Left ventricle myocardium inferior (tissue), 1 donor: ENCODE measurements around the gene CIAO1. TPM values are rescaled to one million over a fixed set of nuclear protein-coding genes. Genes with fewer than 3 reads are reported as not detected.
"Not testable (repeated sequence)": the region's sequence is repeated elsewhere in the genome, so short reads cannot be mapped to it uniquely, and the experiment has no call there.

ENCODE experiments used
- DNase-seq: peaks from one replicate; pipeline ENCODE4 v3.0.0-alpha.2; 2020
- H3K27ac ChIP-seq: fragments of 200-600 bp; replicated peaks from 2 replicates; pipeline ENCODE4 v1.8.0; 2021
- H3K27me3 ChIP-seq: fragments of 200-600 bp; 2 replicates; pipeline ENCODE4 v1.8.0; 2021; ENCODE audit warnings: low read depth
- H3K36me3 ChIP-seq: fragments of 200-600 bp; 2 replicates; pipeline ENCODE4 v1.8.0; 2021
- H3K4me1 ChIP-seq: fragments of 200-600 bp; 2 replicates; pipeline ENCODE4 v1.8.0; 2021
- H3K4me3 ChIP-seq: fragments of 200-600 bp; 2 replicates; pipeline ENCODE4 v1.8.0; 2021; ENCODE audit warnings: mild to moderate bottlenecking, moderate library complexity
- H3K9me3 ChIP-seq: fragments of 200-600 bp; replicated peaks from 2 replicates; pipeline ENCODE4 v1.8.0; 2021
- intact Hi-C: fragments of 100-400 bp; cut with micrococcal nuclease; formaldehyde crosslinking; loops from one replicate; pipeline ENCODE4 v1.11.0; 2022
- long read RNA-seq: library from polyadenylated mRNA; unstranded; transcript quantifications from one replicate; pipeline ENCODE4 v2.0.0, GENCODE V29; 2021
- total RNA-seq: library from RNA; stranded (reverse); fragmentation: NEBNext Ultra II Directional; extraction: Animal tissue kit (Norgen Biotek cat#: 25700); gene quantifications from one replicate; pipeline ENCODE4 v1.2.1, GENCODE V29; 2021
- TF ChIP-seq, protein P1 (sequence below): fragments of 200-600 bp; IDR thresholded peaks from 2 replicates; pipeline ENCODE4 v1.8.0; 2021; ENCODE audit warnings: antibody characterized with exemption, mild to moderate bottlenecking, borderline replicate concordance
- donor health status: DM: no; HTN: yes; CAD: no; lungs with severe emphysema.

CIAO1 gene
- total RNA-seq, result 68.6 TPM
- long read RNA-seq, transcript CIAO1-203 (7 exons, 1,533 nt), result major isoform, 229 of 261 reads
- long read RNA-seq, partial matches to known transcripts, result 17 of 261 reads
- long read RNA-seq, other reads (novel, unspliced or antisense), result 15 of 261 reads

DNA sequence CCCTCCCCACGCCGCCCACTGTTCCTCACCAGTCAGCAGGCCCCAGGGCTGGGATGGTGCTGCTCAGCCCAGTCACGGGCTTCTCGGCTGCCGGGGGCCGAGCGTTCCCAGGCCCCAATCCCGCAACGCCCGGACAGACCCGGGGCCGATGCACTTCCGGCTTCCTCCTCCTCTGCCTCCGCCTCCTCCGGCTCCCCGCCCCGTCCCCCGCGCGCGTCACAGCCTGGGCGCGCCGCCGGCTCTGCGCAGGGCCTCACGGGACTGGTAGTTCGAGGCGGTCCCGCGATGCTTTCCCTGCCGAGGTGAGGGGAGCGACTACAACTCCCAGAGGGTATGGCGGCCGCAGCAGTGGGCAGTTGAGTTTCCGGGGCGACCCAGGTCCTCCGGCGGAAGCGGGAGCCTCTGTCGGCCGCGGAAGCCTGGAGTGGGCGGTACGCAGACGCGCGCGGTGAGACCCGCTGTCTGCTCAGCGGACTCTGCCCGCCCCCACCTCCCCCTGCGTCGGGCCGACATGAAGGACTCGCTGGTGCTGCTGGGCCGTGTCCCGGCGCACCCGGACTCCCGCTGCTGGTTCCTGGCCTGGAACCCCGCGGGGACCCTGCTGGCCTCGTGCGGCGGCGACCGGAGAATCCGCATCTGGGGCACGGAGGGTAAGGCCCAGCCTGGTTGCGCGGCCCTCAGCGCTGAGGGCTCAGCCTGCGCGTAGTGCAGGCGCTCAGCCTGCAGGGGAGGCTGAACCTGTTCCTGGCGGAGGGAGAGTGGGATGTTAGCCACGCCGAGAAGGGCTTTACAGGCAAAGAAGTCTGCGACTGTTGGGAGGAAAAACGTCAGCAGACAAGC lies at the start of gene CIAO1, which contains the start of gene TMEM127:
Gene CIAO1, plus strand, starts transcription at position 386 of the 840 bp plus-strand sequence. Its CDS starts 126 bp downstream, at position 512.
Gene TMEM127, minus strand, starts transcription at position 158 of the 840 bp plus-strand sequence. CDS start 616 bp downstream, outside the sequence.
- H3K9me3 ChIP-seq, result no peaks in the 10 kb centered on the region
- H3K27ac ChIP-seq, result peak within 1 kb of the TSS; percentile 96
- peak; percentile 98 for DNase-seq
- intact Hi-C loops, result no loop called here
- H3K27me3 ChIP-seq, result no peaks in the 10 kb centered on the region
- H3K4me3 ChIP-seq, result peak within 1 kb of the TSS; percentile 97
- H3K36me3 ChIP-seq, result peaks cover 60% of the 10 kb centered on the region
- peaks cover 65% of the 10 kb centered on the region for H3K4me1 ChIP-seq
- TF ChIP-seq, protein P1, sequence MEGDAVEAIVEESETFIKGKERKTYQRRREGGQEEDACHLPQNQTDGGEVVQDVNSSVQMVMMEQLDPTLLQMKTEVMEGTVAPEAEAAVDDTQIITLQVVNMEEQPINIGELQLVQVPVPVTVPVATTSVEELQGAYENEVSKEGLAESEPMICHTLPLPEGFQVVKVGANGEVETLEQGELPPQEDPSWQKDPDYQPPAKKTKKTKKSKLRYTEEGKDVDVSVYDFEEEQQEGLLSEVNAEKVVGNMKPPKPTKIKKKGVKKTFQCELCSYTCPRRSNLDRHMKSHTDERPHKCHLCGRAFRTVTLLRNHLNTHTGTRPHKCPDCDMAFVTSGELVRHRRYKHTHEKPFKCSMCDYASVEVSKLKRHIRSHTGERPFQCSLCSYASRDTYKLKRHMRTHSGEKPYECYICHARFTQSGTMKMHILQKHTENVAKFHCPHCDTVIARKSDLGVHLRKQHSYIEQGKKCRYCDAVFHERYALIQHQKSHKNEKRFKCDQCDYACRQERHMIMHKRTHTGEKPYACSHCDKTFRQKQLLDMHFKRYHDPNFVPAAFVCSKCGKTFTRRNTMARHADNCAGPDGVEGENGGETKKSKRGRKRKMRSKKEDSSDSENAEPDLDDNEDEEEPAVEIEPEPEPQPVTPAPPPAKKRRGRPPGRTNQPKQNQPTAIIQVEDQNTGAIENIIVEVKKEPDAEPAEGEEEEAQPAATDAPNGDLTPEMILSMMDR, result peak; percentile 28

DNA sequence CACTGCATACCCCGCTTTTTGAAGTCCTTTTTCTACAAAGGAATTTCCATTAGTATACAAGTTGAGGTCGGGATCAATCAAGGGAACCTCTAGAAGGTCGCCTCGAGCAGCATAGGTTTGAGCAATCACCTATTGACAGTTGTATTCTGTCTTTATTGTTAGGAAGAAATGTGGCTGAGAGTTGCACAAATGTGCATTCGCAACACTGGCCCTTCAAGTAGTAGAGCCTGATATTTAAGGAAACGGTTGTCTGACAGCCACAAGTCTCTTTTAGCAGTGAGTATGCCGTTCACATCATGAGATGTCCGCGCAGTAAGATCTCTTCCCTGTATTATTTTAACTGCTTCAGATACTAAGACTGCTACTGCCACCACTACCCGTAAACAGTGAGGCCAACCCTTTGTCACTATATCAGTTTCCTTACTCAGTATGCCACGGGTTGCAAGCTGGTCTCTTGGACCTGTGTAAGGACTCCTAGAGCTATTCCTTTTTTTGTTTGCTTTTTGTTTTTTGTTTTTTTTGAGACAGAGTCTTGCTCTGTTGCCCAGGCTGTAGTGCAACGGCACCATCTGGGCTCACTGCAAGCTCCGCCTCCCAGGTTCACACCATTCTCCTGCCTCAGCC lies 47.4 kb upstream of the CIAO1 start:
- DNase-seq, result no peak
- Histone ChIP-seq H3K4me1 (no peaks in the 10 kb centered on the region), H3K4me3 (no peak overlapping the region), H3K9me3 (peaks cover 11% of the 10 kb centered on the region), H3K27ac (no peak overlapping the region), H3K36me3 (no peaks in the 10 kb centered on the region), H3K27me3 (no peaks in the 10 kb centered on the region)
- TF ChIP-seq, protein P1, result no peak
- intact Hi-C loops, result no loop called here

DNA sequence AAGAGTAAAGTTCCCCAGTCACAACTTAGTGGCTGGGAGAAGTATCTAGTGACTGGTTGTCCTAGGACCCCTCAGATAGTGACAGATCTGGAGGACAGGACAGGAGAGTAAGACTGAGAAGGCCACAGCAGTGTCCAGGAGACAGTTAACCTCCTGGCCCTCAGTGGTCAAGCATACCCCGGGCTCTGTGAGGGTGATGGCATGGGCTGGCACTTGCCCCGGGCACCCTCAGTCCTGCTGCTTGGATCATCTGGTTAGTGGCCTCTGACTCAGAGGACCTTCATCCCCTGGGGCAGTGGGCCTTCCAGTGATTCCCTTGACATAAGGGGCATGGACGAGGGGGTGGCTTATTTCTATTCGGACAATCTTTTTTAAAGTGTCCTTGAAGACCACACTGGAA lies 46.1 kb upstream of the CIAO1 start:
- DNase-seq, intact Hi-C loops: not testable (repeated sequence)

DNA sequence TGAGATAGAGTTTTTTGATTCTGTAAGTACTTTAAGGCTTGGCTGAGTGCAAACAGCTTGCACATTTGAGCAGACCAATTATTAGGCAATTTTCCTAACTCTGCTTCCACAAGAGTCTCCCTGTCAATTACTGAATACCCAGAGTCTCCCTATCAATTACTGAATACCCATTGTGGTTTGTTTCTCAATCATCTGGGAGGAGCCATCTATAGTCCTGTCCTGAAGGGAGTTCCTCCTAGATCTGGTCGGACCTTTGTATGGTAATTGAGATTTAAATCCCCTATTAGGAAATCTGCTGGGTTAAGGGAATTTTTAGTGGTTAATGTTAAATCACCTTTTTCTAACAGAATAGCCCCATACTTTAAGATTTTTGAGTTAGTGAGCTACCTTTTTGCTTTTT lies 44.9 kb upstream of the CIAO1 start:
- H3K36me3 ChIP-seq, H3K4me3 ChIP-seq, H3K4me1 ChIP-seq, intact Hi-C loops, H3K27ac ChIP-seq, H3K27me3 ChIP-seq, DNase-seq: not testable (repeated sequence)
- H3K9me3 ChIP-seq, result peaks cover 11% of the 10 kb centered on the region

More for the DNA sequence above, 46.1 kb upstream of the CIAO1 start:
- not testable (repeated sequence) for H3K4me3 ChIP-seq, H3K27me3 ChIP-seq, H3K36me3 ChIP-seq, H3K4me1 ChIP-seq, H3K27ac ChIP-seq
- peaks cover 11% of the 10 kb centered on the region for H3K9me3 ChIP-seq

DNA sequence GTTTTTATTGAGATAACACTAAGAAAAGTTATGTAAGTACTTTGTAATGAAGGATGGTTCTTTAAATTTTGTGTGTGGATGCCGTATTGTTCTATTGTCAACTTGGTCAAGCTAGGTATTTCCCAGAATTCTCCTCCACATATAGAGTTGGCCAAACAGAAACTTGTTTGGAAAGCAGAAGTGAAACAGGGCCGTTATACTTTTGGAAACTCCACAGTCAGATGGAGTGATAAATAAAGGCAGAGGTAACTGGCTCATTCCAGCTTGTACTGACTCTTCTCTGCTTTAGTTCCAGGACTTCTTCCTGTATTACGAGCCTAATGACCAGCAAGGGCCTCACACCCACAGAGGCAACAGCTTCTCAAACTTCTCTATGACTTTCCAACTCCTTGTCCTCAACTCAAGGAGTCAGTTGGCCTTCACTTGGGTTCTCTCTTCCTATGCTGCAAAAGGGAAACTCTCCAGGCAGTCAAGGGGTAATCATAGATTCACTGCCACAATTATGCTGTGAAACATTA lies 41.0 kb upstream of the CIAO1 start:
- Histone ChIP-seq H3K27ac (no peak overlapping the region), H3K9me3 (peaks cover 11% of the 10 kb centered on the region), H3K36me3 (no peaks in the 10 kb centered on the region), H3K27me3 (no peaks in the 10 kb centered on the region), H3K4me3 (no peak overlapping the region), H3K4me1 (no peaks in the 10 kb centered on the region)
- DNase-seq, result no peak
- TF ChIP-seq, protein P1, result no peak
- intact Hi-C loops, result no loop called here

DNA sequence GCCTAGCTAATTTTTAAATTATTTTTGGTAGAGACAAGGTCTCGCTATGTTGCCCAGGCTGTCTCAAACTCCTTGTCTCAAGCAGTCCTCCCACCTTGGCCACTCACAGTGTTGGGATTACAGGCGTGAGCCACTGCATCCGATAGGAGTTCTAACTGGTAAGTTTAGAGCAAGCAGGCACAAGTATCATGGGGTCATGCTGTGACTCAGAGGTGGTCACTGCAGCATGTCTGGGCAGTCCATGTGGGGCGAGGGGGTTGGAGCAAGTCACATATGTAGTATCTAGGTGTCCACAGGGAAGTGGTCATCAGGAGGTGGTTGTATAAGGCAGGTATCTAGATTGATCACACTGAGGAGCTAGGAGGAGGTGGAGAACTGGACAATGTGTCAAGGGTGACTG lies 34.7 kb upstream of the CIAO1 start:
- Histone ChIP-seq H3K27ac (no peak overlapping the region), H3K36me3 (no peaks in the 10 kb centered on the region), H3K4me1 (no peaks in the 10 kb centered on the region), H3K4me3 (no peak overlapping the region), H3K9me3 (no peaks in the 10 kb centered on the region), H3K27me3 (no peaks in the 10 kb centered on the region)
- intact Hi-C loops, result no loop called here
- TF ChIP-seq, protein P1, result no peak
- DNase-seq, result no peak
